Liver (tissue), 9 donors: ENCODE results near the gene GLT8D2. TPM values are rescaled to one million over a fixed set of nuclear protein-coding genes. Genes with fewer than 3 reads are reported as not detected.

Experiments used
- DNase-seq: peaks from one replicate; pipeline ENCODE4 v3.0.0-alpha.2; 2017; ENCODE audit warnings: low spot score
- H3K27ac ChIP-seq, 2 donors: one replicate each; pipeline ENCODE4 v1.7.0; 2013; ENCODE audit warnings: inconsistent platforms in 2 of 2, low read length in 2 of 2, control low read depth in 1 of 2, low read depth in 1 of 2, mild to moderate bottlenecking in 1 of 2
- H3K27me3 ChIP-seq, 4 donors: one replicate each; pipeline versions ENCODE4 v1.6.1 to v1.7.0; 2013; ENCODE audit warnings: low read length in 3 of 4, inconsistent platforms in 1 of 4, mild to moderate bottlenecking in 1 of 4, moderate library complexity in 1 of 4; ENCODE audit not compliant: control insufficient read depth in 4 of 4, insufficient read depth in 4 of 4
- H3K36me3 ChIP-seq, 4 donors: one replicate each; pipeline versions ENCODE4 v1.6.1 to v1.7.0; 2013; ENCODE audit warnings: low read length in 3 of 4, mild to moderate bottlenecking in 3 of 4, low read depth in 1 of 4, moderate library complexity in 1 of 4; ENCODE audit not compliant: control insufficient read depth in 4 of 4, insufficient read depth in 3 of 4
- H3K4me1 ChIP-seq, 4 donors: one replicate each; pipeline versions ENCODE4 v1.6.1 to v1.7.0; 2013; ENCODE audit warnings: low read length in 3 of 4, mild to moderate bottlenecking in 3 of 4, moderate library complexity in 1 of 4; ENCODE audit not compliant: control insufficient read depth in 4 of 4, insufficient read depth in 4 of 4
- H3K4me3 ChIP-seq, 3 donors: one replicate each; pipeline versions ENCODE4 v1.6.1 to v1.7.0; 2013; ENCODE audit warnings: low read length in 3 of 3, control low read depth in 1 of 3, low read depth in 1 of 3, mild to moderate bottlenecking in 1 of 3
- H3K9ac ChIP-seq, 2 donors: one replicate each; pipeline ENCODE4 v1.7.0; 2013; ENCODE audit warnings: low read length in 2 of 2, mild to moderate bottlenecking in 2 of 2, moderate library complexity in 2 of 2, control low read depth in 1 of 2, low read depth in 1 of 2
- H3K9me3 ChIP-seq, 4 donors: one replicate each; pipeline versions ENCODE4 v1.6.1 to v1.7.0; 2013; ENCODE audit warnings: low read length in 3 of 4; ENCODE audit not compliant: control insufficient read depth in 4 of 4
- EGR1 ChIP-seq, 2 donors: IDR thresholded peaks; 2 replicates each; pipeline ENCODE4 v1.6.1; 2016 to 2018; ENCODE audit warnings: antibody characterized with exemption in 2 of 2, low read depth in 2 of 2
- FOXA1 ChIP-seq: IDR thresholded peaks from 2 replicates; pipeline ENCODE4 v1.6.1; 2016; ENCODE audit warnings: antibody characterized with exemption
- FOXA2 ChIP-seq: IDR thresholded peaks from 2 replicates; pipeline ENCODE4 v1.6.1; 2016; ENCODE audit warnings: antibody characterized with exemption
- GABPA ChIP-seq, 2 donors: IDR thresholded peaks in 1 of 2; conservative IDR thresholded peaks in 1 of 2; 2 replicates each; pipeline ENCODE4 v1.6.1; 2016; ENCODE audit warnings: antibody characterized with exemption in 2 of 2, mild to moderate bottlenecking in 1 of 2, moderate library complexity in 1 of 2
- HNF4A ChIP-seq, 2 donors: conservative IDR thresholded peaks; 2 replicates each; pipeline ENCODE4 v1.6.1; 2016; ENCODE audit warnings: antibody characterized with exemption in 2 of 2, mild to moderate bottlenecking in 2 of 2
- HNF4G ChIP-seq: IDR thresholded peaks from 2 replicates; pipeline ENCODE4 v1.6.1; 2016; ENCODE audit warnings: antibody characterized with exemption
- NR2F2 ChIP-seq: IDR thresholded peaks from 2 replicates; pipeline ENCODE4 v1.6.1; 2016; ENCODE audit warnings: antibody characterized with exemption
- RAD21 ChIP-seq, 2 donors: IDR thresholded peaks; 2 replicates each; pipeline ENCODE4 v1.6.1; 2016; ENCODE audit warnings: antibody characterized with exemption in 2 of 2, mild to moderate bottlenecking in 2 of 2
- SP1 ChIP-seq: IDR thresholded peaks from 2 replicates; pipeline ENCODE4 v1.6.1; 2018; ENCODE audit warnings: antibody characterized with exemption, mild to moderate bottlenecking
- YY1 ChIP-seq: IDR thresholded peaks from 2 replicates; pipeline ENCODE4 v1.6.1; 2016; ENCODE audit warnings: antibody characterized with exemption, mild to moderate bottlenecking
- WGBS: extraction: QIAGEN DNeasy Blood & Tissue Kit; methylation state at CpG from one replicate; pipeline ENCODE4 v1.1.7; 2013; 5-methylcytosine and 5-hydroxymethylcytosine counted together
- polyA plus RNA-seq, 2 donors: library from polyadenylated mRNA; stranded (reverse) in 1 of 2; unstranded in 1 of 2; fragments of 200-250 nt in 1 of 2; fragments of >200 nt in 1 of 2; fragmentation: Nextera tagmentation in 1 of 2; extraction: Ambion mirVana in 1 of 2; gene quantifications; one replicate each; pipeline versions ENCODE4 v1.2.1 to v1.2.3, GENCODE V29; 2013 to 2015
- total RNA-seq, 2 donors: library from RNA; depleted of rRNA; stranded (reverse); fragments of >200 nt; gene quantifications; one replicate each; pipeline ENCODE4 v1.2.3, GENCODE V29; 2014
- TF ChIP-seq, protein P1 (sequence below): fragments of 150-350 bp; IDR thresholded peaks from 2 replicates; pipeline ENCODE4 v1.5.1; 2017; ENCODE audit warnings: improper control_type of control experiment, low read depth, low read length; ENCODE audit not compliant: missing input control
- TF ChIP-seq, protein P2 (sequence below): IDR thresholded peaks from 2 replicates; pipeline ENCODE4 v1.6.1; 2016; ENCODE audit warnings: antibody characterized with exemption, mild to moderate bottlenecking
- TF ChIP-seq, protein P3 (sequence below): IDR thresholded peaks from 2 replicates; pipeline ENCODE4 v1.6.1; 2016; ENCODE audit warnings: antibody characterized with exemption
- TF ChIP-seq, protein P4 (sequence below): IDR thresholded peaks from 2 replicates; pipeline ENCODE4 v1.6.1; 2016; ENCODE audit warnings: antibody characterized with exemption
- donor health status: healthy.
- donor health status: healthy.
- donor health status: healthy.
- donor health status: healthy.
- donor health status: healthy.

Gene GLT8D2
- total and polyA plus RNA-seq, 4 donors: 0.79 to 1.4 (median 1.2) TPM

DNA sequence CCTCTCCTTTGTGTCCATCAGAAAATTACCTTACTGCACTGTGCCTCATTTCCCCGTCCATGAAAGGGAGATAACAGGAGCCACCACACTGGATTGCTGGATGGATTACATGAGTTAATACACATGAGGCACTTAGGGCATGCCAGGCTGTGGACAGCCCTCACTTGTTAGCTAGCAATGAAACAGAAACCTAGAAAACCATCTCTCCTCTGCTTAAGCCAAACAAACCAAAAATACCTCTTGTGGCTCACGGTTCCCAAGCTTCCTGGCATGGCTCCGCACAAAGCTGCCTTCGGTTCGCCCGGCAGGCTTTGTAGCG lies 13.7 kb upstream of the GLT8D2 start:
- under 1% methylated on average over 7 of the region's 7 CpGs for WGBS
- peak overlapping the region; percentile 71 to 98 (median 97) for H3K4me3 ChIP-seq
- H3K27me3 ChIP-seq: no peaks in the 10 kb centered on the region
- TF ChIP-seq HNF4A (conservative IDR thresholded peaks at IDR 0.05) (no peak), FOXA2 (no peak), NR2F2 (no peak), SP1 (no peak), FOXA1 (no peak), EGR1 (IDR thresholded peaks at IDR 0.05; ENCODE audit: low read depth in 2 of 2) (no peak), GABPA (IDR thresholded peaks at IDR 0.05 in 1 of 2, conservative IDR thresholded peaks at IDR 0.05 in 1 of 2) (no peak), RAD21 (IDR thresholded peaks at IDR 0.05) (no peak), YY1 (no peak), HNF4G (no peak)
- TF ChIP-seq, protein P1, sequence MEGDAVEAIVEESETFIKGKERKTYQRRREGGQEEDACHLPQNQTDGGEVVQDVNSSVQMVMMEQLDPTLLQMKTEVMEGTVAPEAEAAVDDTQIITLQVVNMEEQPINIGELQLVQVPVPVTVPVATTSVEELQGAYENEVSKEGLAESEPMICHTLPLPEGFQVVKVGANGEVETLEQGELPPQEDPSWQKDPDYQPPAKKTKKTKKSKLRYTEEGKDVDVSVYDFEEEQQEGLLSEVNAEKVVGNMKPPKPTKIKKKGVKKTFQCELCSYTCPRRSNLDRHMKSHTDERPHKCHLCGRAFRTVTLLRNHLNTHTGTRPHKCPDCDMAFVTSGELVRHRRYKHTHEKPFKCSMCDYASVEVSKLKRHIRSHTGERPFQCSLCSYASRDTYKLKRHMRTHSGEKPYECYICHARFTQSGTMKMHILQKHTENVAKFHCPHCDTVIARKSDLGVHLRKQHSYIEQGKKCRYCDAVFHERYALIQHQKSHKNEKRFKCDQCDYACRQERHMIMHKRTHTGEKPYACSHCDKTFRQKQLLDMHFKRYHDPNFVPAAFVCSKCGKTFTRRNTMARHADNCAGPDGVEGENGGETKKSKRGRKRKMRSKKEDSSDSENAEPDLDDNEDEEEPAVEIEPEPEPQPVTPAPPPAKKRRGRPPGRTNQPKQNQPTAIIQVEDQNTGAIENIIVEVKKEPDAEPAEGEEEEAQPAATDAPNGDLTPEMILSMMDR: no peak
- TF ChIP-seq, protein P2, sequence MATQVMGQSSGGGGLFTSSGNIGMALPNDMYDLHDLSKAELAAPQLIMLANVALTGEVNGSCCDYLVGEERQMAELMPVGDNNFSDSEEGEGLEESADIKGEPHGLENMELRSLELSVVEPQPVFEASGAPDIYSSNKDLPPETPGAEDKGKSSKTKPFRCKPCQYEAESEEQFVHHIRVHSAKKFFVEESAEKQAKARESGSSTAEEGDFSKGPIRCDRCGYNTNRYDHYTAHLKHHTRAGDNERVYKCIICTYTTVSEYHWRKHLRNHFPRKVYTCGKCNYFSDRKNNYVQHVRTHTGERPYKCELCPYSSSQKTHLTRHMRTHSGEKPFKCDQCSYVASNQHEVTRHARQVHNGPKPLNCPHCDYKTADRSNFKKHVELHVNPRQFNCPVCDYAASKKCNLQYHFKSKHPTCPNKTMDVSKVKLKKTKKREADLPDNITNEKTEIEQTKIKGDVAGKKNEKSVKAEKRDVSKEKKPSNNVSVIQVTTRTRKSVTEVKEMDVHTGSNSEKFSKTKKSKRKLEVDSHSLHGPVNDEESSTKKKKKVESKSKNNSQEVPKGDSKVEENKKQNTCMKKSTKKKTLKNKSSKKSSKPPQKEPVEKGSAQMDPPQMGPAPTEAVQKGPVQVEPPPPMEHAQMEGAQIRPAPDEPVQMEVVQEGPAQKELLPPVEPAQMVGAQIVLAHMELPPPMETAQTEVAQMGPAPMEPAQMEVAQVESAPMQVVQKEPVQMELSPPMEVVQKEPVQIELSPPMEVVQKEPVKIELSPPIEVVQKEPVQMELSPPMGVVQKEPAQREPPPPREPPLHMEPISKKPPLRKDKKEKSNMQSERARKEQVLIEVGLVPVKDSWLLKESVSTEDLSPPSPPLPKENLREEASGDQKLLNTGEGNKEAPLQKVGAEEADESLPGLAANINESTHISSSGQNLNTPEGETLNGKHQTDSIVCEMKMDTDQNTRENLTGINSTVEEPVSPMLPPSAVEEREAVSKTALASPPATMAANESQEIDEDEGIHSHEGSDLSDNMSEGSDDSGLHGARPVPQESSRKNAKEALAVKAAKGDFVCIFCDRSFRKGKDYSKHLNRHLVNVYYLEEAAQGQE: no peak
- TF ChIP-seq, protein P3, sequence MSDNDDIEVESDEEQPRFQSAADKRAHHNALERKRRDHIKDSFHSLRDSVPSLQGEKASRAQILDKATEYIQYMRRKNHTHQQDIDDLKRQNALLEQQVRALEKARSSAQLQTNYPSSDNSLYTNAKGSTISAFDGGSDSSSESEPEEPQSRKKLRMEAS: no peak
- TF ChIP-seq, protein P4, sequence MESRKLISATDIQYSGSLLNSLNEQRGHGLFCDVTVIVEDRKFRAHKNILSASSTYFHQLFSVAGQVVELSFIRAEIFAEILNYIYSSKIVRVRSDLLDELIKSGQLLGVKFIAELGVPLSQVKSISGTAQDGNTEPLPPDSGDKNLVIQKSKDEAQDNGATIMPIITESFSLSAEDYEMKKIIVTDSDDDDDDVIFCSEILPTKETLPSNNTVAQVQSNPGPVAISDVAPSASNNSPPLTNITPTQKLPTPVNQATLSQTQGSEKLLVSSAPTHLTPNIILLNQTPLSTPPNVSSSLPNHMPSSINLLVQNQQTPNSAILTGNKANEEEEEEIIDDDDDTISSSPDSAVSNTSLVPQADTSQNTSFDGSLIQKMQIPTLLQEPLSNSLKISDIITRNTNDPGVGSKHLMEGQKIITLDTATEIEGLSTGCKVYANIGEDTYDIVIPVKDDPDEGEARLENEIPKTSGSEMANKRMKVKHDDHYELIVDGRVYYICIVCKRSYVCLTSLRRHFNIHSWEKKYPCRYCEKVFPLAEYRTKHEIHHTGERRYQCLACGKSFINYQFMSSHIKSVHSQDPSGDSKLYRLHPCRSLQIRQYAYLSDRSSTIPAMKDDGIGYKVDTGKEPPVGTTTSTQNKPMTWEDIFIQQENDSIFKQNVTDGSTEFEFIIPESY: no peak
- H3K9ac ChIP-seq: peak overlapping the region; percentile 38 to 92
- H3K27ac ChIP-seq: peak overlapping the region; percentile 53 to 86
- DNase-seq: no peak
- no peaks in the 10 kb centered on the region for H3K9me3 ChIP-seq
- peaks cover 0 to 3% (median 1%) of the 10 kb centered on the region in 4 donors for H3K36me3 ChIP-seq
- peaks cover 0 to 25% (median 14%) of the 10 kb centered on the region in 4 donors for H3K4me1 ChIP-seq

DNA sequence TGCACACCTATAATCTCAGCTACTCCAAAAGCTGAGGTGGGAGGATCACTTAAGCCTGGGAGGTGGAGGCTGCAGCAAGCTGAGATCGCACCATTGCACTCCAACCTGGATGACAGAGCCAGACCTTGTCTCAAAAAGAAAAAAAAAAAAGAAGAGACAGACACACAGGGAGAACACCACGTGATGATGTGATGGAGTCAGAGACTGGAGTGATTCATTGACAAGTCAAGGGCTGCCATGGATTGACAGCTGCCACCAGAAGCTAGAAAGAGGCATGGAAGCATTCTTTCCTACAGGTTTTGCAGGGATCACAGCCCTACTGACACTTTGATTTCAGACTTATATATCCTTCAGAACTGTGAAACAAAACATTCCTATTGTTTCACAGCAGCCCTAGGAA lies 10.8 kb upstream of the GLT8D2 start:
- H3K9me3 ChIP-seq: no peaks in the 10 kb centered on the region
- TF ChIP-seq SP1 (no peak), HNF4G (no peak), RAD21 (IDR thresholded peaks at IDR 0.05) (no peak), HNF4A (conservative IDR thresholded peaks at IDR 0.05) (no peak)
- H3K4me3 ChIP-seq: no peak overlapping the region
- H3K9ac ChIP-seq: no peak overlapping the region
- H3K27me3 ChIP-seq: no peaks in the 10 kb centered on the region
- peaks cover 0 to 31% (median 20%) of the 10 kb centered on the region in 4 donors for H3K4me1 ChIP-seq
- 55% methylated on average over 2 of the region's 2 CpGs for WGBS
- no peak for DNase-seq
- H3K36me3 ChIP-seq: no peaks in the 10 kb centered on the region
- H3K27ac ChIP-seq: no peak overlapping the region
